H9 (cell line): ENCODE measurements around the gene DNAJC18. TPM values are rescaled to one million over a fixed set of nuclear protein-coding genes. Genes with fewer than 3 reads are reported as not detected.

Experiments
- DNase-seq: peaks from one replicate; pipeline ENCODE4 v3.0.0-alpha.2; 2017
- H2AFZ ChIP-seq: one replicate; pipeline ENCODE4 v1.6.1; 2013; ENCODE audit warnings: mild to moderate bottlenecking, low read length, control low read depth, moderate library complexity
- H2AK5ac ChIP-seq: 2 replicates; pipeline ENCODE4 v1.6.1; 2013; ENCODE audit warnings: low read length, control low read depth, mixed read lengths; ENCODE audit not compliant: insufficient read length
- H2BK120ac ChIP-seq: one replicate; pipeline ENCODE4 v1.6.1; 2013; ENCODE audit warnings: low read depth, mild to moderate bottlenecking, low read length, control low read depth, inconsistent platforms; ENCODE audit not compliant: poor library complexity, severe bottlenecking
- H2BK12ac ChIP-seq: 2 replicates; pipeline ENCODE4 v1.6.1; 2013; ENCODE audit warnings: low read length, control low read depth, mixed read lengths, low read depth; ENCODE audit not compliant: insufficient read length
- H2BK15ac ChIP-seq: 2 replicates; pipeline ENCODE4 v1.6.1; 2013; ENCODE audit warnings: low read depth, low read length, control low read depth
- H2BK20ac ChIP-seq: one replicate; pipeline ENCODE4 v1.6.1; 2013; ENCODE audit warnings: low read depth, mild to moderate bottlenecking, low read length, control low read depth, inconsistent platforms; ENCODE audit not compliant: poor library complexity, severe bottlenecking
- H2BK5ac ChIP-seq: 2 replicates; pipeline ENCODE4 v1.6.1; 2013; ENCODE audit warnings: low read length, control low read depth, mixed read lengths; ENCODE audit not compliant: insufficient read length
- H3K14ac ChIP-seq: 2 replicates; pipeline ENCODE4 v1.6.1; 2013; ENCODE audit warnings: low read length, control low read depth; ENCODE audit not compliant: insufficient read depth
- H3K18ac ChIP-seq: 2 replicates; pipeline ENCODE4 v1.6.1; 2013; ENCODE audit warnings: low read depth, mild to moderate bottlenecking, mixed read lengths, low read length, control low read depth; ENCODE audit not compliant: insufficient read length
- H3K23ac ChIP-seq: 2 replicates; pipeline ENCODE4 v1.6.1; 2013; ENCODE audit warnings: low read length, control low read depth, mixed read lengths, low read depth; ENCODE audit not compliant: insufficient read length
- H3K23me2 ChIP-seq: 2 replicates; pipeline ENCODE4 v1.6.1; 2013; ENCODE audit warnings: low read depth, mild to moderate bottlenecking, mixed read lengths, low read length, control low read depth; ENCODE audit not compliant: insufficient read length, poor library complexity, severe bottlenecking
- H3K27ac ChIP-seq: 2 replicates; pipeline ENCODE4 v1.5.1; 2013; ENCODE audit warnings: low read length, control low read depth, mixed read lengths, low read depth; ENCODE audit not compliant: insufficient read length
- H3K27me3 ChIP-seq: 2 replicates; pipeline ENCODE4 v1.6.1; 2013; ENCODE audit warnings: low read length, control low read depth, inconsistent platforms; ENCODE audit not compliant: insufficient read depth
- H3K4ac ChIP-seq: 2 replicates; pipeline ENCODE4 v1.6.1; 2013; ENCODE audit warnings: low read depth, mild to moderate bottlenecking, control low read depth, inconsistent platforms, low read length, moderate library complexity
- H3K4me1 ChIP-seq: 2 replicates; pipeline ENCODE4 v1.6.1; 2013; ENCODE audit warnings: low read length, control low read depth, inconsistent platforms; ENCODE audit not compliant: insufficient read depth
- H3K4me2 ChIP-seq: 2 replicates; pipeline ENCODE4 v1.6.1; 2013; ENCODE audit warnings: low read length, control low read depth, mixed read lengths; ENCODE audit not compliant: insufficient read length, insufficient read depth
- H3K56ac ChIP-seq: 2 replicates; pipeline ENCODE4 v1.6.1; 2013; ENCODE audit warnings: low read depth, mild to moderate bottlenecking, mixed read lengths, low read length, control low read depth; ENCODE audit not compliant: insufficient read length
- H3K79me1 ChIP-seq: 2 replicates; pipeline ENCODE4 v1.6.1; 2013; ENCODE audit warnings: low read depth, mild to moderate bottlenecking, moderate library complexity, low read length, control low read depth, inconsistent platforms; ENCODE audit not compliant: insufficient read depth, poor library complexity, severe bottlenecking
- H3K79me2 ChIP-seq: 2 replicates; pipeline ENCODE4 v1.6.1; 2013; ENCODE audit warnings: low read length, control low read depth, inconsistent platforms; ENCODE audit not compliant: insufficient read depth
- H3K9ac ChIP-seq: 2 replicates; pipeline ENCODE4 v1.6.1; 2013; ENCODE audit warnings: low read length, control low read depth, mixed read lengths; ENCODE audit not compliant: insufficient read length; ENCODE audit errors: extremely low read depth
- H3K9me3 ChIP-seq: one replicate; pipeline ENCODE4 v1.6.1; 2013; ENCODE audit warnings: low read depth, low read length, inconsistent platforms; ENCODE audit not compliant: control insufficient read depth
- H3T11ph ChIP-seq: one replicate; pipeline ENCODE4 v1.6.1; 2013; ENCODE audit warnings: mild to moderate bottlenecking, low read length, control low read depth, inconsistent platforms
- H4K20me1 ChIP-seq: one replicate; pipeline ENCODE4 v1.6.1; 2013; ENCODE audit not compliant: control insufficient read depth, insufficient read length, insufficient read depth
- H4K5ac ChIP-seq: 2 replicates; pipeline ENCODE4 v1.6.1; 2013; ENCODE audit warnings: low read depth, mild to moderate bottlenecking, mixed read lengths, low read length, control low read depth; ENCODE audit not compliant: insufficient read length
- H4K8ac ChIP-seq: replicated peaks from 2 replicates; pipeline ENCODE4 v1.6.1; 2013; ENCODE audit warnings: low read length, control low read depth, mixed read lengths, low read depth; ENCODE audit not compliant: insufficient read length
- H4K91ac ChIP-seq: 2 replicates; pipeline ENCODE4 v1.6.1; 2013; ENCODE audit warnings: low read depth, mild to moderate bottlenecking, moderate library complexity, mixed read lengths, low read length, control low read depth; ENCODE audit not compliant: insufficient read length
- H3K27ac Mint-ChIP-seq, 3 experiments: 2 replicates in 2 of 3; 3 replicates in 1 of 3; pipeline ENCODE4 v1.8.0; 2020 to 2021; ENCODE audit warnings: mixed read lengths in 3 of 3, mild to moderate bottlenecking in 1 of 3, moderate library complexity in 1 of 3
- H3K27me3 Mint-ChIP-seq: 2 replicates; pipeline ENCODE4 v1.8.0; 2021; ENCODE audit warnings: low read depth, mild to moderate bottlenecking, moderate library complexity, mixed read lengths
- H3K36me3 Mint-ChIP-seq, 3 experiments: 2 replicates in 2 of 3; 3 replicates in 1 of 3; pipeline ENCODE4 v1.8.0; 2020 to 2021; ENCODE audit warnings: low read depth in 3 of 3, mixed read lengths in 3 of 3; ENCODE audit not compliant: insufficient read depth in 1 of 3
- H3K4me1 Mint-ChIP-seq, 2 experiments: 2 replicates each; pipeline ENCODE4 v1.8.0; 2020; ENCODE audit warnings: mixed read lengths in 2 of 2
- H3K4me3 Mint-ChIP-seq, 2 experiments: 2 replicates in 1 of 2; 3 replicates in 1 of 2; pipeline ENCODE4 v1.8.0; 2020 to 2021; ENCODE audit warnings: mild to moderate bottlenecking in 2 of 2, mixed read lengths in 2 of 2, moderate library complexity in 1 of 2
- H3K9me3 Mint-ChIP-seq, 2 experiments: 2 replicates in 1 of 2; 3 replicates in 1 of 2; pipeline ENCODE4 v1.8.0; 2020; ENCODE audit warnings: mild to moderate bottlenecking in 2 of 2, mixed read lengths in 2 of 2, moderate library complexity in 1 of 2
- CTCF ChIP-seq: fragments of 200-600 bp; sonication (generic); conservative IDR thresholded peaks from 3 replicates; pipeline ENCODE4 v1.8.0; 2021; ENCODE audit warnings: antibody characterized with exemption, mild to moderate bottlenecking
- WGBS: extraction: QIAGEN DNeasy Blood & Tissue Kit; methylation state at CpG from one replicate; pipeline ENCODE4 v1.1.7; 2013; ENCODE audit warnings: missing lambda C conversion rate, low lambda C conversion rate, mixed read lengths; ENCODE audit not compliant: insufficient read length; ENCODE audit errors: extremely low coverage; 5-methylcytosine and 5-hydroxymethylcytosine counted together
- total RNA-seq: library from RNA; stranded (reverse); gene quantifications from 2 replicates; pipeline ENCODE4 v1.2.1, GENCODE V29; 2021

The DNAJC18 gene
- total RNA-seq, 1 experiment from 2014 or later: 26.5 TPM

GRCh38 chr5:139381837-139382761 is 57.2 kb downstream of the DNAJC18 start:
- no peak overlapping the region for H3K56ac ChIP-seq
- H4K8ac ChIP-seq: no peak overlapping the region
- no peak overlapping the region for H3K4me3 Mint-ChIP-seq
- TF ChIP-seq CTCF: no peak
- no peaks in the 10 kb centered on the region for H3K9me3 ChIP-seq
- H3K4me1 ChIP-seq: no peaks in the 10 kb centered on the region
- no peaks in the 10 kb centered on the region for H3K27me3 ChIP-seq
- H4K5ac ChIP-seq: no peak overlapping the region
- no peak overlapping the region for H3K9ac ChIP-seq
- H3K14ac ChIP-seq: no peak overlapping the region
- H2AK5ac ChIP-seq: no peak overlapping the region
- no peak overlapping the region for H2BK5ac ChIP-seq
- H3K18ac ChIP-seq: no peak overlapping the region
- H3K4ac ChIP-seq: no peak overlapping the region
- H3K79me1 ChIP-seq: no peaks in the 10 kb centered on the region
- no peak overlapping the region for H3T11ph ChIP-seq
- no peak overlapping the region for H3K4me2 ChIP-seq
- no peak for DNase-seq
- no peaks in the 10 kb centered on the region; a peak in 1 of 7 replicates for H3K36me3 Mint-ChIP-seq
- WGBS: no CpG with 5 or more reads among the region's 28 CpGs
- H3K4me1 Mint-ChIP-seq: peaks cover 19 to 27% of the 10 kb centered on the region in 2 experiments; a peak in 3 of 4 replicates
- no peak overlapping the region for H2BK15ac ChIP-seq
- no peak overlapping the region for H2BK120ac ChIP-seq
- no peaks in the 10 kb centered on the region; the same call in 1 of the 2 replicates for H3K27me3 Mint-ChIP-seq
- H2BK12ac ChIP-seq: no peak overlapping the region
- no peaks in the 10 kb centered on the region for H3K23me2 ChIP-seq
- H2AFZ ChIP-seq: no peak overlapping the region
- no peak overlapping the region for H3K23ac ChIP-seq
- no peak overlapping the region for H3K27ac ChIP-seq
- H3K9me3 Mint-ChIP-seq: no peaks in the 10 kb centered on the region
- no peaks in the 10 kb centered on the region for H4K20me1 ChIP-seq
- H2BK20ac ChIP-seq: no peak overlapping the region
- no peak overlapping the region; a peak in 1 of 7 replicates for H3K27ac Mint-ChIP-seq
- H3K79me2 ChIP-seq: no peaks in the 10 kb centered on the region
- H4K91ac ChIP-seq: no peak overlapping the region
